Measurements from ENCODE around the gene EIF4EBP2.
A peak's percentile ranks its signal among the peaks of the same experiment; 100 is the strongest.

EIF4EBP2 gene, protein sequence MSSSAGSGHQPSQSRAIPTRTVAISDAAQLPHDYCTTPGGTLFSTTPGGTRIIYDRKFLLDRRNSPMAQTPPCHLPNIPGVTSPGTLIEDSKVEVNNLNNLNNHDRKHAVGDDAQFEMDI

DNA sequence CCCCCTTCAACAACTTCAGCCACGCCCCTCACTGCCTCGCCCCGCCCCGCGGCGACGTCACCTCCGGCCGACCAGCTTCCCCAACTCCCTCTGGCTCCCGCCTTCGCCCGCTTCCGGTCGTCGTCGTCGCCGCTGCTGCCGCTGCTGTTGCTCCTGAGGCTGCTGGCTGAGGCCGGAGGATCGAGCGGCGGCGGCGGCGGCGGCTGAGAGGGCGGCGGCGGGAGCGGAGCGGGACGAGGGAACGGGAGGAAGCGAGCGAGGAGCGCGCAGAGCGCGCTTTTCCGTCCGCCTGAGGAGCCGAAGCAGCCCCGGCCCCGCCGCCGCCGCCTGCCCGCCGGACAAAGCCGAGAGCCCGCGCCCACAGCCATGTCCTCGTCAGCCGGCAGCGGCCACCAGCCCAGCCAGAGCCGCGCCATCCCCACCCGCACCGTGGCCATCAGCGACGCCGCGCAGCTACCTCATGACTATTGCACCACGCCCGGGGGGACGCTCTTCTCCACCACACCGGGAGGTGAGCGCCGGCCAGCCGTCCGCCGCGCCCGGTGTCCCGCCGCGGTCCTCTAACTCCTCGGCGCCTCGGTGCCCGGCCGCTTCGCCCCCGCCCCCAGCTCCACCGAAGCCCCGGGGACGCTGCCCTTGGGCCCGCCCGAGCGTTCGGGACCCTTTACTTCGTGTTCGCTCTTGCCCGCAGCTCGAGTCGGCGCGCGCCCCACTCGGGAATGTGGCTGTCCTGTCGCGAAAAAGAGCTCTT, at the start of gene EIF4EBP2:
Gene EIF4EBP2 (plus strand): TSS at position 110 of the 751 bp plus-strand sequence. CDS start 257 bp downstream, at position 367.
- peak; percentile 79 for DNase-seq (ENCODE audit: low spot score)

DNA sequence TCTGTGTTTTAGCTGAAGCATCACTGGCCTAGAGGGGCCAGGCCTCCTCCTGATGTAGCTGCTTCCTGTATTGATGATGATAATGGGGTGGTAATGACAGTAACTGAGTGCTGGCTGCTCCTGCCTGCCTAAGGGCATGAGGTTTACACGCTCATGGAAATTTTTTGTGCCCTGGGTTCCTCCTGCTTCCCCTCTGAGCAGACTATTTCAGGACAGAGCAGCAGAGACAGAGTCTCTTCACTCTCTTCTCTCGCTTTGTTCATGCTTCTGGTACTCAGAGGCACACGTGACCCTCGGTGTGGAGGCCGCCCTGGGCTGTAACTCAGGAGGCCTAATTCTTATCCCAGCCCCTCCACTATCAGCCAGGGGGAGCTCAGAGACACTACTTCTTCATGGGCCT, 49.4 kb upstream of the EIF4EBP2 start:
- no peak for DNase-seq (ENCODE audit: low spot score)

DNA sequence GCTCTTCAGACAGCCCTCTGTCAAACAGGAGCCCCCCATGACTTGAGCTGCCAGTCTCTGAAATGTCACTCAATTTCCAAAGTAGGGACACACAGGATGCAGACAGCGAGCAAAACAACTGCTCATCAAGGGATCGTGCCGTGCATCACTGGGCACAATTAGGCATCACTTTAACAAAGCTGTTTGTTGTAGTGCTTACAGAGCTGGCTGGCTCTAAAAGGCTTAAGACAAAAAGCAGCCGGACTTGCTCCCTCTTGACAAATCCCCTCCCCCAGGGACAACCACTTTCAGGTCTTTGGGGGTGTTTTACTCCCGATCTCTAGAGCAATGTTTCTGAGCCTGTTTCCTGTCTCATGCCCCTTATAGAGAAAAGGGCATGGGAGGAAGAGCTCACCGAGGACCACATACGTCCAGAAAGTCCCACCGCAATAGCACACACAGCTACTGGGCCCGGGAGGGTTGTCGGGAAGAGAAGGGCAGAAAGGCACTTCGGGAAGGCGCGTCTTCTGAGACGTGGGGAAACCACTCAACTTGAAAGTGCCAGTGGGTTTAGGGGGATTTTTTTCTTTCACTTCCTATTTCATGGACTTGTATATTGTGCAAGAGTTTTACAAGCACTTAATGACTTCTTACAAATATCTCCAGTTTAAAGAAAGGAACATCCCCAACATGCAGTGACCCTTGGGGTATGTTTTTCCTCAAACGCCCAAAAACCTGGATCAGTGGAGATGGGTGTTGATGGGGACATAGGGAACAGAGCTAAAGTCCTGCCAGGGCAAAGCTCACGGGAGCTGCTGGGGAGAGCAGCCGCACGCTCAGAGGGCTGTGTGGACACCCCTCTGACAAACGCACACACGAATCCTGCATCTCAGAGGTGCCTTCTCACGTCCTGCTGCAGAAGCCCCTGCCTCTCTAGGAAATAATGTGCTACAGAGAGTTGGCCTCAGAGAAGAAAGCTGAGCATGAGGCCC, 48.6 kb upstream of the EIF4EBP2 start:
- DNase-seq (ENCODE audit: low spot score), result no peak

DNA sequence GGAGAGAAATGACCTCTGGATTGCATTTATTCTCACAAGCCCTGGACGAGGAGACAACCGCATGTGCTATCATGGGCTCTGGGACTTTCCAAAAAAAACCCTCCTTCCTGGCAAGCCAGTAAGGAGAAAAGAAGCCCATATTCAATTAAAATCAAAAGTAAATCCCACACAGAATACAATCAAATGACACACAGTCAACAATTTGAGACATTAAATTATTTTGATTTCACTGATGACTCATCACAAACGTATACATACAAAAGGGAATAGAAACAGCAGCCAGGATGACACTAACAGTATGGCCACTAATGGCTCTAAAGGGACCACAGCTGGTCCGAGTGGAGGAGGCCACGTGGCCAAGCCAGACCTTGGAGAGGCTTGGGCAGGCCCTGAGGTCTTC, 46.4 kb upstream of the EIF4EBP2 start:
- no peak for DNase-seq (ENCODE audit: low spot score)

DNA sequence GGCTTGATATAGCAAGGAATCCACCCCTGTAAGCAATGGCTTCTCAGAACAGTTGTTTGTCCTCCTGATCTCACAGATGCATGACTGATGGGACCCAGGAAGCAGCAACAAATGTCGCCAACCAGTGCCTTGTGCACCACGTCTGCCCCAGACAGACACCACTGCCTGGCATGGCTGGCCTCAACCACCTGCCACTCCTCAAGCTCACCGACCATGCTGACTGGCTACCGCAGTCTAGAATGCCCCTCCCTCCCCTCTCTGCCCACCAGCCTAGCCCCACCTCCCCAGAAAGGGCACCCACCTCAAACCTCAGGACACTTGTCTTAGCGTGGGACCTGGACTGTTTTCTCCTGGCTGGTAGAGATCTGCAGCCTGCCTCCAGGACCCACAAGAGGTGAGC, 45.5 kb upstream of the EIF4EBP2 start:
- DNase-seq (ENCODE audit: low spot score), result no peak

DNA sequence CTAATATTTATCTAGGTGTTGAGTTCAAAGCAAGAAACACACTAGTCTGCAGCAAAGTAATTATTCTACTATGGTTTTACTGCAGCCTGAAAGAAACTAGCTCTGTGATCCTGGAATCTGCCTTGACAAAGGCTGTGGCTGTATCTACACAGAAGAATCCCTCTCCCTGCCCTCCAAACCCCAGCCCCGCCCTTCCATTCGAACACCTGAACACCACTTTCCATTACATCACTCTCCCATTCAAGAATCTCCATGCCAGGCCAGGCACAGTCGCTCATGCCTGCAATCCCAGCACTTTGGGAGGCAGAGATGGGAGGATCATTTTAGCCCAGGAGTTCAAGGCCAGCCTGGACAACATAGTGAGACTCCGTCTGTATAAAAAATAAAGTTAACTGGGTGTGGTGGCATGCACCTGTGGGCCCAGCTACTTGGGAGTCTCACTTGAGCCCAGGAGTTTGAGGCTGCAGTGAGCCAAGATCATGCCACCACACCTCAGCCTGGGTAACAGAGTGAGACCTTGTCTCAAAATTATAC, 44.9 kb upstream of the EIF4EBP2 start:
- DNase-seq (ENCODE audit: low spot score), result no peak

DNA sequence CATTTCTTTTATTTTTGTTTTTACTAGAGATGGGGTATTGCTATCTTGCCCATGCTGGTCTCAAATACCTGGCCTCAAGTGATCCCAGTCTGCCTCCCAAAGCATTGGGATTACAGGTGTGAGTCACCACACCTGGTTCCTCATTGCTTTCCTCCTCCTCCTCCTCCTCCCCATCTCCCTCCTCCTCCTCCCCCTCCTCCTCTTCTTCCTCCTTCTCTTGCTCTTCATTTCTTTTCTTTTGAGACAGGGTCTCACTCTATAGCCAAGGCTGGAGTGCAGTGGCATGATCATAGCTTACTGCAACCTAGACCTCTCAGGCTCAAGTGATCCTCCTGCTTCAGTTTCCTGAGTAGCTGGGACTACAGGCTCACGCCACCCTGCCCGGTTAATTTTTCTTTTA, 43.7 kb upstream of the EIF4EBP2 start:
- no peak for DNase-seq (ENCODE audit: low spot score)

GRCh38 chr10:70362328-70362727, 41.6 kb upstream of the EIF4EBP2 start:
- no peak for DNase-seq (ENCODE audit: low spot score)

- DNase-seq (ENCODE audit: low spot score), result no peak
Measured at GRCh38 chr10:70363292-70363691, 40.7 kb upstream of the EIF4EBP2 start.

- peak; percentile 42 for DNase-seq (ENCODE audit: low spot score)
Measured at GRCh38 chr10:70363971-70364771, 39.8 kb upstream of the EIF4EBP2 start.

DNA sequence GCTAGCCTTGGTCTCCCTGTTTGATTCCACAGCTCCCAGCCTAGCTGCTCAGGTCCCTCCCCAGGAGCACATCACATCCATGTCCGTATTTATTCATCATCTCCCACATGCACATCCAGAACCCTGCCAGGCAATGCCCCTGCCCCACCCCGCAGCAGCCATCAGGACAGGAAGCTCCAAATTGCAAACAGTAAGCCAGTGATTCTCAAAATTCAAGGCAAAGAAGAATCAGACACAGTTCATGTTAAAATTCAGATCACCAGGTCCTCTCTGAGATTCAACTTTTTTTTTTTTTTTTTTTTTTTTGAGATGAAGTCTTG, 39.2 kb upstream of the EIF4EBP2 start:
- DNase-seq (ENCODE audit: low spot score), result no peak

GRCh38 chr10:70367195-70367796, 36.6 kb upstream of the EIF4EBP2 start:
- no peak for DNase-seq (ENCODE audit: low spot score)

GRCh38 chr10:70368774-70369482, 35.0 kb upstream of the EIF4EBP2 start:
- DNase-seq (ENCODE audit: low spot score), result no peak

DNA sequence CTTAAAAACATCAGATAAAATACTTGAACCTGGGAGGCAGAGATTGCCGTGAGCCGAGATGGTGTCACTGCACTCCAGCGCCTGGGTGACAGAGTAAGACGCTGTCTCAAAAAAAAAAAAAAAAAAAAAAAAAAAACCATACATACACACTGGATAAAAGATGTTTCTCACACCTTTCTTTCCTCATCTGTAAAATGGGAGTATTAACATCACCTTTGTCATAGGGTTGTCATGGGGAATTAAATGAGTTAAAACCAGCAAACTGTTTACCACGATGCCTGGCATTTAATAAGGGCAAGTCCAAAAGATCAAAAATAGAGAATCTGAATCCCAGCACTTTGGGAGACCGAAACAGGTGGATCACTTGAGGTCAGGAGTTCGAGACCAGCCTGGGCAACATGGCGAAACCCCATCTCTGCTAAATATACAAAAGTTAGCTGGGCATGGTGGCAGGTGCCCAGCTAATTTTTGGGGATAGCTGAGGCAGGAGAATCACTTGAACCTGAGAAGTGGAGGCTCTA, 34.4 kb upstream of the EIF4EBP2 start:
- DNase-seq (ENCODE audit: low spot score), result no peak

GRCh38 chr10:70370766-70371165, 33.2 kb upstream of the EIF4EBP2 start:
- no peak for DNase-seq (ENCODE audit: low spot score)

DNA sequence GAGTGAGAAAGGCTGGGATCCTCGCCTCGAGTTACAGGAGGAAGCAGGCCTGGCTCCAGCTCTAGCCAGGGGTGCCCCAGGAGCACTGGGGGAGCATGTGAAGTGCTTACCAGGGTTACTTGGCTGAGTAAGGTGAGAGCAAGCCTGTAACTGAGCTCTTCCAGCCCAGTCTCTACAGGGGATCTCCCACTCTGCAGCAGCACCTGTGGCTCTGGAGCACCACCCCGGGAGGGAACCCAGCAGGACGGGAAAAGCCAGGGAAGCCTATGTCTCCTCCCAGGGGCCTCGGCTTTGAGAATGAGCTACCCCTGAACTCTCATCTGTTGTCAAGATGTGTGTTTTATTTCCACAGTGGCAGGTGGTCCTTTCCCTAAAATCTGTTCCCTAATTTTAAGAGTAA, 32.1 kb upstream of the EIF4EBP2 start:
- DNase-seq (ENCODE audit: low spot score), result no peak

DNA sequence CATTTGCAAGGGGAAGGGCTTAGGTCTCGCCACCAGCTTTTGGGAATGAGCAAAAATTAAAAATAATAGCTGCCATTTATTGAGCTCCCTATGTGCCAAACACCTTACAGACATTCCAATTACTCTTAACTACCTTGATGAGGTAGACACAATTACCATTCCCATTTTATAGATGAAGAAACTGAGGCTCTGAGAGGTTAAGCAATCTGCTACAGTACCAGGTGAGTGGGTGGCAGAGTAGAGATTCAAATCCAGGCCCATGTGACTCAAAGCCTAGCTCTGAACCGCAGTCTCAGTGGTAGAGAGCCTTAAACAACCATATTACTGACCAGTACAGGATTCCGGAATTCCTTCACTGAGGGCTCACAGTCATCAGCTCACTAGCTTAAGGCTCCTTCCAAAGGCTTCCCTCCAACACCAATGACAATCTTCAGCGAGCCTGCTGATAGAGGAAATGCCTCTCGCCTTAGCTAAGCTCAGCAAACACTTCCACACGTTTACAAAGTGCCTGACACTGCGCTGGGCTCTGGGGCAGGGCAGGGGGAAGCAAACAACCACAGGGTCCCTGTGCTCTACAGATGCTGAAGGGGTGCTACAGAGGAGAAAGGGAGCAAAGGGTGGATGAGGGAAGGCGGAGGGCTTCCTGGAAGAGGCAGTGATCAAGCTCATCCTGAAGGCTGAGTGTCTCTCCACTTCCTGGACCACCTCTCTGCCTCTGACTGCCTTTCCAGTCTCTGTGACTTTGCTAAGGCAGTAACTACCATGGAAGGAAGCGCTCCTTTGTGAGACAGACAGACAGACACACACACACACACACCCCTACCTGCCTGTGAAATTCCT, 28.9 kb upstream of the EIF4EBP2 start:
- no peak for DNase-seq (ENCODE audit: low spot score)

- no peak for DNase-seq (ENCODE audit: low spot score)
Measured at GRCh38 chr10:70376436-70377378, 27.2 kb upstream of the EIF4EBP2 start.

Data from COLO829 (cell line).